ENCODE measurements around the gene TMEM117. TPM values are rescaled to one million over a fixed set of nuclear protein-coding genes. Genes with fewer than 3 reads are reported as not detected.

The TMEM117 gene
- total RNA-seq, 1 donor from 2014 or later, result 11.6 TPM

DNA sequence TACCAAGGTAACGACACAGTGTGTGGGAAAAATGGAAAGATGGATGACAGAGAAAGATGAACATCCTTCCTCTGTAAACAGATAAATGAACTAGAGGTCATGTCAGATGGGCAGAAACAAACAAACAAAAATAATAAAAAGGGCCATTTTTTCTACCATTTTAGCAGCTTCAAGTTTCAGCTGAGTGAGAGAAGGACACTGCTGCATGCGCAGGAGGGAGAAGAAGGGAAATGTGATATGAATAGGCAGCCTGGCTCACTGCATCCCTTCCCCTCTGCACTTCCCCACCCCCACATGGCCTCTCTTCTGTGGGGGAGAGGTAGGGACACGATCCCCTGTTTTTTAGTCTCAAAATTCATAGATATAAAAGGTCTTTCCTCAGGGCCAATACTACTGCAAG is 548.3 kb downstream of the TMEM117 start:
- no peak for TF ChIP-seq CTCF (IDR thresholded peaks at IDR 0.05; ENCODE audit: unreplicated experiment)
- no peaks in the 10 kb centered on the region for H3K27me3 Mint-ChIP-seq
- no peaks in the 10 kb centered on the region for H3K9me3 Mint-ChIP-seq (ENCODE audit: low read depth)
- no peak for DNase-seq (ENCODE audit: low spot score, unreplicated experiment)
- H3K36me3 Mint-ChIP-seq (ENCODE audit: insufficient read depth), result no peaks in the 10 kb centered on the region
- H3K4me1 Mint-ChIP-seq (ENCODE audit: low read depth), result peaks cover 2% of the 10 kb centered on the region
- no peak overlapping the region for H3K4me3 Mint-ChIP-seq (ENCODE audit: low read depth)
- no peak overlapping the region for H3K27ac Mint-ChIP-seq

GRCh38 chr12:44385964-44386363 is 550.1 kb downstream of the TMEM117 start:
- DNase-seq (ENCODE audit: low spot score, unreplicated experiment), result no peak
- Mint-ChIP-seq H3K9me3 (ENCODE audit: low read depth) (no peaks in the 10 kb centered on the region), H3K4me1 (ENCODE audit: low read depth) (peaks cover 2% of the 10 kb centered on the region), H3K27me3 (no peaks in the 10 kb centered on the region), H3K4me3 (ENCODE audit: low read depth) (no peak overlapping the region), H3K27ac (no peak overlapping the region), H3K36me3 (ENCODE audit: insufficient read depth) (peaks cover 1% of the 10 kb centered on the region)
- no peak for TF ChIP-seq CTCF (IDR thresholded peaks at IDR 0.05; ENCODE audit: unreplicated experiment)

- Mint-ChIP-seq H3K4me3 (ENCODE audit: low read depth) (no peak overlapping the region), H3K9me3 (ENCODE audit: low read depth) (no peaks in the 10 kb centered on the region), H3K36me3 (ENCODE audit: insufficient read depth) (peaks cover 1% of the 10 kb centered on the region), H3K27ac (no peak overlapping the region), H3K27me3 (no peaks in the 10 kb centered on the region), H3K4me1 (ENCODE audit: low read depth) (peaks cover 2% of the 10 kb centered on the region)
- DNase-seq (ENCODE audit: low spot score, unreplicated experiment), result no peak
- no peak for TF ChIP-seq CTCF (IDR thresholded peaks at IDR 0.05; ENCODE audit: unreplicated experiment)
Measured at GRCh38 chr12:44387581-44387980, 551.7 kb downstream of the TMEM117 start.

- Mint-ChIP-seq H3K36me3 (ENCODE audit: insufficient read depth) (peaks cover 1% of the 10 kb centered on the region), H3K9me3 (ENCODE audit: low read depth) (no peaks in the 10 kb centered on the region), H3K4me3 (ENCODE audit: low read depth) (no peak overlapping the region), H3K27ac (no peak overlapping the region), H3K27me3 (no peaks in the 10 kb centered on the region), H3K4me1 (ENCODE audit: low read depth) (no peaks in the 10 kb centered on the region)
- TF ChIP-seq CTCF (IDR thresholded peaks at IDR 0.05; ENCODE audit: unreplicated experiment), result no peak
- no peak for DNase-seq (ENCODE audit: low spot score, unreplicated experiment)
Measured at GRCh38 chr12:44389038-44389437, 553.2 kb downstream of the TMEM117 start.

DNA sequence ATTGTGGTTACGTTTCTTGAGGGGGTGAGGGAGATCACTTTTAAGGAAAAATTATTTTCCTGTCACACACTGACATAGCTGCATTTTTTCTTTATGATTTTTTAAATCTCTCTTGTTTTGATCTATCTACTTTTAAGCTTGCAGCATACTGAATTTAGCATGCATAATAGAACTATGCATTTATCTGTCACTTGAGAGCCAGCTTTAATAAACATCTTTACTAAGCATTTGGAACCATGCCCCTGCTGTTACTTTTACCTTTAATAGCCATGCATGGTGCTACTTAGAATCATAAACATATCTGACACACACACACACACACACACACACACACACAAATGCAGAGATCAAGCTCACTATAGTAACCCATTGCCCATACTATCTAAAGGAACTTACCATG is 554.0 kb downstream of the TMEM117 start:
- no peak for DNase-seq (ENCODE audit: low spot score, unreplicated experiment)
- Mint-ChIP-seq H3K4me1 (ENCODE audit: low read depth) (no peaks in the 10 kb centered on the region), H3K27ac (no peak overlapping the region), H3K27me3 (no peaks in the 10 kb centered on the region), H3K4me3 (ENCODE audit: low read depth) (no peak overlapping the region), H3K36me3 (ENCODE audit: insufficient read depth) (peaks cover 1% of the 10 kb centered on the region), H3K9me3 (ENCODE audit: low read depth) (no peaks in the 10 kb centered on the region)
- TF ChIP-seq CTCF (IDR thresholded peaks at IDR 0.05; ENCODE audit: unreplicated experiment), result no peak

Measured in progenitor cell of endocrine pancreas (in vitro differentiated cells).